ENCODE results near the gene INTS1.

DNA sequence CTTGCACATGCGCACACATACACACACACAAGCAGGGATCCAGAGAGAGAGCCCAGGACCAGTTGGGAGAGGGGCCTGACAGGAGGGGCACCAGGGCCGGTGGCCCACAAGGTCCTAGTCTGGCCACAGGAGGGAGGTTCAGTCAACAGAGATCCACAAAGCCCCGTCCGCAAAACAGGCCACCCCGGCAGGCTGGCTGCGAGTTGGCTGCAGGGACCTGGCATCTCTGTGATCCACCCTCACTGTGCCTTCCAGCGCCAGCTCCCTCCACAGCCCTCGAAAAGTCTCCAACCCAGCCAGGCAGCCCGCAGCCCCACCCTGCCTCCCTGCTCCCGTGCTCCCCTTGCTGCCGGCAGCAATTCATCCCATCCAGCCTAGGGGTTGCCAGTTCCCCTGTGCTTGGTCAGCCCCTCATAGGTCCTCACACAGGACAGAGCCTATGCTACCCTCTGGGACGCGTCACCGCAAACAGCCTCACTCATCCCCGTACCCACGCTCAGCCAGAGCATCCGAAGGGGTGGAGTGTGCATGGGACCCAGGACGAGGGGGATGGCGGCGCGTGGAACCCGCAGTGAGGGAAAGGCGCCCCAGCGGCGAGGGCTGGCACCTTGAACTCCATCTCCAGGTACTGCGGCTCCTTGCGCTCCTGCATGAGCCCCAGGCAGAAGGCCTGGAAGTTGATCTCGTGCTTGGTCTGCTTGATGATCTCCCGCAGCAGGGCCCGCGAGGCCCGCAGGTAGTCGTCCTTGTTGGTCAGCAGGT lies 7.5 kb downstream of the INTS1 start:
- TF ChIP-seq POLR2A (IDR thresholded peaks at IDR 0.05; ENCODE audit: low read depth, low read length) (no peak), SMC3 (IDR thresholded peaks at IDR 0.05; ENCODE audit: low read depth, low read length) (no peak), RAD21 (IDR thresholded peaks at IDR 0.05; ENCODE audit: low read length) (no peak), CEBPB (IDR thresholded peaks at IDR 0.05; ENCODE audit: low read depth, low read length) (no peak), BHLHE40 (IDR thresholded peaks at IDR 0.05; ENCODE audit: low read depth, low read length) (no peak), FOS (IDR thresholded peaks at IDR 0.05; ENCODE audit: low read depth, low read length) (no peak), MXI1 (IDR thresholded peaks at IDR 0.05; ENCODE audit: borderline replicate concordance, low read depth, low read length) (no peak), RCOR1 (IDR thresholded peaks at IDR 0.05; ENCODE audit: insufficient replicate concordance, low read length) (no peak), NFE2L2 (IDR thresholded peaks at IDR 0.05; ENCODE audit: low read depth, low read length) (no peak), RFX5 (IDR thresholded peaks at IDR 0.05; ENCODE audit: low read depth, low read length) (no peak), CHD1 (IDR thresholded peaks at IDR 0.05; ENCODE audit: low read depth, low read length) (no peak), MAZ (IDR thresholded peaks at IDR 0.05; ENCODE audit: borderline replicate concordance, low read depth, low read length) (no peak)
- TF ChIP-seq, protein P1, sequence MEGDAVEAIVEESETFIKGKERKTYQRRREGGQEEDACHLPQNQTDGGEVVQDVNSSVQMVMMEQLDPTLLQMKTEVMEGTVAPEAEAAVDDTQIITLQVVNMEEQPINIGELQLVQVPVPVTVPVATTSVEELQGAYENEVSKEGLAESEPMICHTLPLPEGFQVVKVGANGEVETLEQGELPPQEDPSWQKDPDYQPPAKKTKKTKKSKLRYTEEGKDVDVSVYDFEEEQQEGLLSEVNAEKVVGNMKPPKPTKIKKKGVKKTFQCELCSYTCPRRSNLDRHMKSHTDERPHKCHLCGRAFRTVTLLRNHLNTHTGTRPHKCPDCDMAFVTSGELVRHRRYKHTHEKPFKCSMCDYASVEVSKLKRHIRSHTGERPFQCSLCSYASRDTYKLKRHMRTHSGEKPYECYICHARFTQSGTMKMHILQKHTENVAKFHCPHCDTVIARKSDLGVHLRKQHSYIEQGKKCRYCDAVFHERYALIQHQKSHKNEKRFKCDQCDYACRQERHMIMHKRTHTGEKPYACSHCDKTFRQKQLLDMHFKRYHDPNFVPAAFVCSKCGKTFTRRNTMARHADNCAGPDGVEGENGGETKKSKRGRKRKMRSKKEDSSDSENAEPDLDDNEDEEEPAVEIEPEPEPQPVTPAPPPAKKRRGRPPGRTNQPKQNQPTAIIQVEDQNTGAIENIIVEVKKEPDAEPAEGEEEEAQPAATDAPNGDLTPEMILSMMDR (conservative IDR thresholded peaks at IDR 0.05; ENCODE audit: low read depth, low read length), result no peak

Measured in IMR-90 (cell line).